Activated T-cell treated with anti-CD3 and anti-CD28 coated beads for 48 hours (primary cell): Measurements from ENCODE around the gene RAB3A.

Experiments
- DNase-seq: peaks from one replicate; pipeline ENCODE4 v3.0.0-alpha.2; 2020; ENCODE audit warnings: low read depth

RAB3A gene

DNA sequence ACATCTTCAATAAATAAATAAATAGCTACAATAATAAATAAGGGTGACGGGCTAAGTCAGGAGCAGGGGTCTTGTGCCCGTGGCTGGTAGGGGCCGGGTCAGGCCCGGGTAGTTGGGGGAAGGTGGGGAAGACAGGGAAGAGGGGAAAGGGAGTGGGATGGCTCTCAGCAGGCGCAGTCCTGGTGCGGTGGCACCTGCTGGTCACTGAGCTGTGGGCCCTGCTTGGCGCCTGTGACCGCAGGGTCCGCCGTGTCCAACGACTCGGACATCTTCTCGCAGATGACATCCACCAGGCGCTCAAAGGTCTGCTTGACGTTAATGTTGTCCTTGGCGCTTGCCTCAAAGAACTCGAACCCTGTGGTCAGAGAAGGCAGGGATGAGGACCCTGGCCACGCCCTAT is 6.5 kb downstream of the RAB3A start:
- no peak for DNase-seq

DNA sequence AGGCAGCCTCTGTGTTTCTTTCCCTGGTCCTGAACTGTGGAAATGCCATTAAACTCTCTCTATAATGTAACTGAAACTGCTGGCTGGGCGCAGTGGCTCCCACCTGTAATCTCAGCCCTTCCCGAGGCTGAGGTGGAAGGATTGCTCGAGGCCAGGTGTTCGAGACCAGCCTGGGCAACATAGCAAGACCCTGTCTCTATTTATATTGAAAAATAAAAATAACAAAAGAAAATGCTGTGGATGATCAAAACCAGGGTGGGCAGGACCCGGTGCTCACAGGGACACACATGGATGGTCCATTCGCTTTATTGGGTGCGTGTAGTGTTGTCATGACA is 7.4 kb downstream of the RAB3A start:
- DNase-seq: no peak

DNA sequence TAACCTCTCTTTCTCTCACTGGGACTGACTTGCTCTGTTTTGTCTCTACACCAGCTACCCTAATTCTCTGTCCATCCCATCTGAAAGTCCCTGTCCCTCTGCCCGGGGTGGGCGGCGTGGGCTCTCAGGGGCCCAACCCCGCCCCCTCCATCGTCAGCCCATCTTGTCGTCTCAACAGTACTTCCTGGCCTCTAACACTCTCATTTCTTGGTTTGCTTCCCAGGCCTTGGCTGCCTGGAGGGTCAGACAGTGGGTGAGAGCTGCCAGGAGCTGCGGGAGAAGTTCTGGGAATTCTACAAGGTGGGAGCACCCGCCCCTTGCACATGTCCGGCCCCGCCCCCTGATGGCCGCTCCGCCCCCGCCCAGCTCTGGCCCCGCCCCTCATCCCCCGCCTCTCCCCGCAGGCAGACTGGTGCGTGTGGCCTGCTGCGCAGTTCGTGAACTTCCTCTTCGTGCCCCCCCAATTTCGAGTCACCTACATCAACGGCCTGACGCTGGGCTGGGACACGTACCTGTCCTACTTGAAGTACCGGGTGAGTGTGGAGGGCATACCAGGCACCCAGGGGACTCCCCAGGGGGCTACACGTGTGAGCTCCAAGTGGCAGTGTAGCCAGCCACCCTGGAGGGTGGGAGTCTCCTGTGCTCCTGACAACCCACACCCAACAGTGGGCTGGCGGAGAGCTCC is 9.1 kb downstream of the RAB3A start:
- DNase-seq: no peak

DNA sequence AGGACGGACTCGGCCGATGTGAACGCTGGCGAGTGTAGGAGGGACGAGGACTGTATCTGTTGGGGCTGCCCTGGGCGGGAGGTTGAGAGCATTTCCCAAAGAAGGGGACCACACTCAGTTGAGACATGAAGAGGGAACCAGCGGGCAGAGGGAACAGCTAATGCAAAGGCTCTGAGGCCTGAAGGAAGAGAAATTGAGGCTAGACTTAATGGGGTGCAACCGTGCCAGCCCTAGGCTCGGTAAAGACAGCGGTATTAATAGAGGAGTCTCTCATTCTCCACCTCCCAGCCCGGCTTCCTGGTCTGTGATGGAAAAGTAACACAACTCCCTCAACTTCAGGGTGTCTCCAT is 9.7 kb downstream of the RAB3A start:
- DNase-seq: no peak

DNA sequence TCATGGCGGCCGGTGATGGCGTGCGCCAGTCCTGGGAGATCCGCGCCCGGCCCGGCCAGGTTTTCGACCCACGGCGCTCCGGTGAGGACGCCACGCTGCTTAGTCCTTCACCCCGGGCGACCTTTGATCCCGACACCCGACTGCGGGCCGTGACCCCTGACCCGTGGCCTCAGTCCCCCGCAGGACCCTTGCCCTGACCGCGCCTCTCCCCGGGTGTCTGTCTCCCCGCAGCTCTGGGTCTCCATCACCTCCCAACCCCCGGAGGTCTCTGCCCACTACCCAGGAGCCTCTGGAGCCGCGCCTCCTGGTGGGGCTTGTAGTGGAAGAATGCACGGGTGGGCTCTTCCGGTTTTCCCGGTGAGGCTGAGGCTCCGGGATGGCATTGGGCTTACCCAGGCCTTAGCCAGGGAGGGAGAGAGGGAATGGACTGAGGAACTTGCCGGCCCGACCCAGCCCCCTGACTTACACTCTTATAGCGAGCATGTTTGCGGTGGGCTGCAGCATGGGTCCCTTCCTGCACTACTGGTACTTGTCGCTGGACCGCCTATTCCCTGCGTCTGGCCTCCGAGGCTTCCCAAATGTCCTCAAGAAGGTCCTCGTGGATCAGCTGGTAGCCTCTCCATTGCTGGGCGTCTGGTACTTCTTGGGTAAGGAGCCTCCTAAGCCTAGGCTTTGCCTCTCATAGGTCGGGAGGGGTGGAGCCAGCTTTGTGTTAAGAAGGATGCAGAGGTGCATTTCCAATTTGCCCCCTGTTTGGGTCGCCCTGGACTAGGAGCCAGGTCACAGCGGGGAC is 10.3 kb downstream of the RAB3A start:
- DNase-seq: no peak

DNA sequence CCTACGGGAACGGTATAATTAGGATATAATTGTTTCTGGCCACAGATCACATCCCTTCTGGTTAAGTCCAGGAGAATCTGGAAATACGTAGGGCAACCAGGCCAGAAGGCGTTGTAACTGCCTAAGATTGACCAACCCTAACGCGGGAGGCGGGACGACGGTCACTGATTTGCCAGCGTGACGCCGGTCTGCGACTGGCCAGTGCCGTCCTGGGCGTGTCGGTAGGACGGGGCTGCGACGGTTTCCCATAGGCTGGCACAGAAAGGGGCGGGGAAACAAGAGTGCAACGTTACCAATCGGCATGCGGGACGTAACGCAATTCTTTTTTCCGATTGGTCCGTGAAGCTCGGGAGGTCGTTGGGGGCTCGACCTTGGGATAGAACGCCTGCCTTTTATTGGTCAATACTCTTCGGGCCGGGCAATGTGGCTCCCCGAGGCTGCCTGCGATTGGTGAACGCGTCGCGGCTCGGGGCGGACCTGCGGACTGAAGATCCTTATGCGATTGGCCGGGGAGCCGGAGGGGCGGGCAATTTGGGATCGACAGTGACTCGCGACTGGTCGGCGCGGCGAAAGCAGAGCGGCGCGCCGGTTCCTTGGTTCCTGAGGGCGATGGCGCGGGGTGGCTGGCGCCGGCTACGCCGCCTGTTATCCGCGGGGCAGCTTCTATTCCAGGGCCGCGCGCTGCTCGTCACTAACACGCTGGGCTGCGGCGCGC is 11.0 kb downstream of the RAB3A start, which contains the start of gene MPV17L2:
Gene MPV17L2, plus strand, starts transcription at position 546 of the 715 bp plus-strand sequence. Its CDS starts 64 bp downstream, at position 610.
- peak; percentile 97 for DNase-seq

DNA sequence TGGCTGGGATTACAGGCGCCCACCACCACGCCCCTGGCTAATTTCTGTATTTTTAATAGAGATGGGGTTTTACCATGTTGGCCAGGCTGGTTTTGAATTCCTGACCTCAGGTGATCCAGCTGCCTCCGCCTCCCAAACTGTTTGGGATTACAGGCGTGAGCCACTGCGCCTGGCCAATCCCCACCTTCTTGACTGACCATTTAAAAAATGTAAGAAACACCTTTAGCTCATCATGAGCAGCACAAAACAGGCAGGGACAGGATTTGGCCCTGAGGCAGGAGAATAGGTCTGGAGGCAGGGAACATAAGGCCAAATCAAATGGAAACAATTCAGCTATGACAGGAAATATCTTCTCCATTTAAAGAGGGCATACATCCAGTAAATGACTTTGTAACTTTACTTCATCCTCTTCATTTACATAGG is 12.2 kb downstream of the RAB3A start:
- no peak for DNase-seq

DNA sequence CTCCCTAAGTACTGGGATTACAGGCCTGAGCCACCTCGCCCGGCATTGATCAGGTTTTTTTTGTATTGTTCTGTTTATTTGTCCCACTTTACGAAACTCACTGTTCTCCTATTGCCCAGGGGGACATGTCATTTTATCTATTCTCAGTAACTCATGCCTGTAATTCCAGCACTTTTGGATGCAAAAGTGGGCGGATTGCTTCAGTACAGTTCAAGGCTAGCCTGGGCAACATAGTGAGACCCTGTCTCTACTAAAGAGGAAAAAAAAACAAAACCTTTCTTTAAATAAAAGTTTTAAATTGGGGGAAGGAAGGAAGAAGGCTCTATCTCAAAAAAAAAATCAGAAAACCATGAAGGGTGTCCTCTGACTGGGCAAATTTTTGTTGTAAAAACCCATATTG is 13.6 kb downstream of the RAB3A start:
- no peak for DNase-seq

DNA sequence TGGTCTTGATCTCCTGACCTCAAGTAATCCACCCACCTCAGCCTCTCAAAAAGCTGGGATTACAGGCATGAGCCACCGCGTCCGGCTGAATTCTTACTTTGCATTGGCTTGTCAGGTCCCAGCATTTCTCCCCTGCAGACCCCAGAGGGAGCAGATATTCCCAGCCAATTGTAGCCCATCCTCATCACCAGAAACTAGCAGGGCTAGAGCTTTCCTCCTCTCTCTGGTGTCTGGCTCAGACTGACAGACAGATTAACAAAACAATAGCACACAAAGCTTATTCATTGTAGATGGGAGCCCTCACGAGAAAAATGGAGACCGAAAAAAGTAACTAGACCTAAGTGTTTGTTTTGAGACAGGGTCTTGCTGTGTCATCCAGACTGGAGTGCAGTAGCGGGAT is 18.3 kb downstream of the RAB3A start:
- no peak for DNase-seq

DNA sequence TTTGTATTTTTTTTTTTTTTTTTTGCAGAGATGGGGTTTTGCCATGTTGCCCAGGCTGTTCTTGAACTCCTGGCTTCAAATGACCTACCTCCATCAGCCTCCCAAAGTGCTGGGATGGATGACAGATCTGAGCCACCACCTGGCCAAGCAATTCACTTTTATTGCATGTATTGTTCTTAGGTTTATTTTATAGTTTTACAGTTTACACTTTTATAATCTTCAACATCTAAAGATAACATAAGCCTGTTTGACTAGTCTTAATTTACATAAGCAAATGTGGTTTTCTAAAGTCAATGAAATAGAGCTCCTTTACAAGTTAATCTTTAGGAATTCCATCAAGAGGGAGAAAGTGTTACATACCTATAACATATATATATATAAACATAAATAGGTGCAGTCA is 20.3 kb downstream of the RAB3A start:
- DNase-seq: no peak

DNA sequence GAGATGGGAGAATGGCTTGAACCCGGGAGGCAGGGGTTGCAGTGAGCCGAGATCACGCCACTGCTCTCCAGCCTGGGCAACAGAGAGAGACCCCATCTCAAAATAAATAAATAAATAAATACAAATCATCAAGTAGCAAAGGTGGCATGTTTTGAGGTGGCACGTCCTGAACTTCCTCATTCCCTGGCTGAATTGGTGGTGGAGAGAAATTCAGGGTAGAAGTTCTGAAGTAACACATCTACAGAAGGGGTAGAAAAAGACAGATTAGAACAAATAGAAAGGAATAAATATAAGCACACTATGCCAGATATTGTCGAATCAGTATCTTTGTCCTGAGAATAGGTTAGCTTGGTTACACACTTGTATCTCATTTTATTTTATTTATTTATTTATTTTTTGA is 23.9 kb downstream of the RAB3A start:
- no peak for DNase-seq

DNA sequence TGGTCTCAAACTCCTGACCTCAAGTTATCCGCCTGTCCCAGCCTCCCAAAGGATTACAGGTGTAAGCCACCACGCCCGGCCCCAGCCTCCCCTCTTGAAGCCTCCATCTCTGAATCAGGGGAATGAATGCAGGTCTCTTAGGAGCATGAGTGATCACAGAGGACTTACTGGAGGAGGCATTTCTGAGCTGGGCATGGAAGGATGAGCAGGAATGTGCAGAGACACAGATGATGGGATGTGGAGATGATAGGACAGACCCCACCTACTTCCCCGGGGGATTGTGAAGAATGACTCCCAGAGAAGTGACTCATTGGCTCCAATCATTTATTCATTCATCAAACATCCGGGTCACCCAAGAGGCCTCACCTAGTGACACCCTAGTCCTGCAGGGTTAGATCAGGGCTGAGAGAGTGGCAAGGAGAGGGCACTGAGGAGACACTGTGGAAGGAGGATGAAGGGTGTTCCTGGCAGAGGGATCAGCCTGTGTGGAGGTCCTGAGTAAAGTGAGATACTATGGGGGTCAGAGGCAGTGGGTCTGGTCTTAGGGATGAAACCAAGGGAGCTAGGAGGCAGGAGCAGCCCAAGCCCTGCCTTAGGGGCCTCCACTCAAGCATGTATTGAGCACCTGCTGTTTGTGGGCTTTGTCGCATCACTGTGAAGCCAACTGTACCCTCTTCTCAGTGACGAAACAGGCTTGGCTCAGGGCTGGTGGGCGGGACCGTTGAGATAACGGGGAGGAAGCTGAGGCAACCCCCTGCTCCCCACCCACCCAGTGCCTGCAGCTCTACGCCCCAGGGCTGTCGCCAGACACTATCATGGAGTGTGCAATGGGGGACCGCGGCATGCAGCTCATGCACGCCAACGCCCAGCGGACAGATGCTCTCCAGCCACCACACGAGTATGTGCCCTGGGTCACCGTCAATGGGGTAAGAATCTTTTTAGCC is 27.2 kb downstream of the RAB3A start:
- no peak for DNase-seq

DNA sequence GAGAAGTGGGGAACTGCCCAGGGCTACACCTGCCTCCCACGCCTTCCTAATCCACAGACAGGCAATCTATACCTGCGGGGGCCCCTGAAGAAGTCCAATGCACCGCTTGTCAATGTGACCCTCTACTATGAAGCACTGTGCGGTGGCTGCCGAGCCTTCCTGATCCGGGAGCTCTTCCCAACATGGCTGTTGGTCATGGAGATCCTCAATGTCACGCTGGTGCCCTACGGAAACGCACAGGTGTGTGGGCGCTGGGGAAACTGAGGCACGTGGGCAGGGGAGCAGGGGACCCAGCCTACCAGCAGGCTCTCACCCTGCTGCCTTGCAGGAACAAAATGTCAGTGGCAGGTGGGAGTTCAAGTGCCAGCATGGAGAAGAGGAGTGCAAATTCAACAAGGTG is 28.9 kb downstream of the RAB3A start:
- DNase-seq: no peak

DNA sequence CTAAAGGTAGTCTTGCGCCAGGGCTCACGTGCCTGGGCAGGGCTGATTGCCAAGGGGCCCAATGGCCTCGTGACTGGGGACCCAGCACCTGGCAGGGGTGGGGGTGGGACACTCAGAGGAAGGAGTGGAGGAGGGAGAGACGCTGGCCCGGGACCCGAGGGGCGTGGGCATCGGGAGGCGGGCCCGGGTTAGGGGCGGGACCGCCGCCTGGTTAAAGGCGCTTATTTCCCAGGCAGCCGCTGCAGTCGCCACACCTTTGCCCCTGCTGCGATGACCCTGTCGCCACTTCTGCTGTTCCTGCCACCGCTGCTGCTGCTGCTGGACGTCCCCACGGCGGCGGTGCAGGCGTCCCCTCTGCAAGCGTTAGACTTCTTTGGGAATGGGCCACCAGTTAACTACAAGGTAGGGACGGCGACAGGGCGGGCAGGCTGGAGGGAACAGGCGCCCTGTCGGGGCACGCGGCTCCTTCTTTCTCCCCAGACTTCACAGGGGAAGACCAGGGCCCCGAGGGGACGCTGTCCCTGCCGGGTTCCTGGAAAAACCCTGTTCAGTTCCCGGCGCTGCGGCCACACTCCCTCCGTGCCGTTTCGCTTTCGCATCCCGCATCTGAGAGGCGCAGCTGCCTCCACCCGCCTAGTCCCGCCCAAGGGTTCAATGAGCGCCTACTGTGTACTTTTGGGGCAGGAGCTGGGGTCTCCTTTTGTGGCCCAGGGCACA is 30.1 kb downstream of the RAB3A start, which contains the start of gene IFI30:
Gene IFI30, plus strand, starts transcription at position 242 of the 717 bp plus-strand sequence. Its CDS starts 29 bp downstream, at position 271.
- peak; percentile 60 for DNase-seq

DNA sequence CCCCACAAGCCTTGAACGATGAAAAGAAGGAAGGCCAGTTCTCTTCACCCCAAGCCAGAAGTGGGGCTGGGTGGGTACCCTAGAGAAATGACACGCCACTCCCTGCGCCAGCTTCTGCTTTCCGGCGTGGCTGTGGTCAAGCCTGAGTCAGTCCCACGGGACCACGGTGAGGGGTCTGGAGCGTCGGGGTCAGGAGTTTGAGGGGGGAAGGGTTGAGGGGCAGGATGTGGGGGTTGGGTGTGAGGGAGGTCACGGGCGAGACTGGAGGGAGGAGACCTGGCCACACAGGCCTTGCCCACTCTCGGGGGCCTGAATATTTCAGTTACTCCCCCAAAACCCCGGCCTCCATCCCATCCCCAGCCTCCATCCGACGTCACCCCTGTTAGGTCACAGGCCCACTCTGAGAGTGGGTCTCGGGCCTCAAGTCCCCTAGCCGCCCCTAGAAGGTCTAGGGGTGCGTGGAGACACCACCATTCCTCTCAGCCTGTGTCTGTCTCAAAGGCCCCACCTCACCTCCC is 30.7 kb downstream of the RAB3A start:
- DNase-seq: no peak

DNA sequence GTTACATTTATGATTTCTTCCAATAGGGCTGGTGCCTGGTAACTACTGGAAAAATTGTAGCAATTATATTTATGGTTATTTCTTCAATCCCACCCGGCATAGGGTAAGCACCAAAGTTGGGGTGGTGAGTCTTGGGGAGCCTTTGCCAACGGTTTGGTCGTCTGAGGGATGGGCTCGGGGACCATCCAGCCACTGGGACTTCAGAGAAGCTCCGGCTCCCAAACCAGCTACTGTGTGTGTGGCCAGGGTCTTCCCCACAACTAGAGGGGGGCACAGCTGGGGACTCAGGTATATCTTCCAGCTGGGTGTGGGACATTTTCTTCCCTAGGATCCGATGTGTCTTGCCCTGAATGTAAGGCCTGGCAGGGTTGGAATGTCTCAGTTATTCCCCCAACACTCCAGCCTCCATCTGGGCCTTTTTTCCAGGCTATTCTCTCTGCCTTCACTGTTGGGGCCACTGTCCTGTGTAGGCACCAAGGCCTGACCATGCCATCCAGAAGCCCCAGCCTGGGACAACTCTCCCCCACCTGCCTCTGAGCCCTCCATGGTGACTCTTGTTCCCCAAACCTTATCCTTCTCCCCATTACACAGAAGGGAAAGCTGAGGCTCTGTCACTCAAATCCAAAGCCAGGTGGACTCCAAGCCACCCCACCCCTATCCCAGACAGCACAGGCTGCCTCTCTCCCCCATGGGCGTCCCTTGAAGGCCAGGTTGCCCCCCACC is 31.4 kb downstream of the RAB3A start:
- no peak for DNase-seq

DNA sequence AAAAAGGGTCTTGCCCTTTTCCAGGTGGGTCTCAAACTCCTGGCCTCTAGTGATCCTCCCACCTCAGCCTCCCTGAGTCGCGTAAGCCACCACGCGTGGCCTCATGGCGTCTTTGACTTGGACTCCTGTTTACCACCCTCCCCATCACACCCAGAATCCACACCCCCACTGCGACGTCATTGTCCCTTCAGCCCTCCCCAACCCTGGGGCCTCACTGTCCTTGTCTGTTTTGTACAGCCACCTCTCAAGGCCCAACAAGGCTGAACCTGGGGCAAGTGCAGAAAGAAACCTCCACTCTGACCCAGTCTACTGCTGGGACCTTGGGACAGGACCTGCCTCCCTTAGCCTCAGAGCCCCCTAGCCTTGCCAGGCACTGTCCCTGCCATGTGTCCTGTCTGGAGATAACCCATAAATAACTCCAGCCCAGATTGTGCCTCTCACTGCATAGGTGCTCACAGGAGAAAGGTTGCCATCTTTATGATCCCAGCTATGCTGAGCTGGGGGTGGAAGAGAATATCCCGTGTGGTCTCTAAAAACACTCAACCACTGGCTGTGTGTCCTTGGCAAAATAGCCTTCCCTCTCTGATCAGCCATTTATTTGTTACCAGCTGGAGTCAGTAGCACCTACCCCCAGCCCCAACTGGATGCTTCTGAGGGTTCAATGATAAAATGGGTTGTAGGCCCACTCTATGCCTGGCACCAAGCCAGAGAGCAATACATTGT is 32.1 kb downstream of the RAB3A start:
- no peak for DNase-seq

DNA sequence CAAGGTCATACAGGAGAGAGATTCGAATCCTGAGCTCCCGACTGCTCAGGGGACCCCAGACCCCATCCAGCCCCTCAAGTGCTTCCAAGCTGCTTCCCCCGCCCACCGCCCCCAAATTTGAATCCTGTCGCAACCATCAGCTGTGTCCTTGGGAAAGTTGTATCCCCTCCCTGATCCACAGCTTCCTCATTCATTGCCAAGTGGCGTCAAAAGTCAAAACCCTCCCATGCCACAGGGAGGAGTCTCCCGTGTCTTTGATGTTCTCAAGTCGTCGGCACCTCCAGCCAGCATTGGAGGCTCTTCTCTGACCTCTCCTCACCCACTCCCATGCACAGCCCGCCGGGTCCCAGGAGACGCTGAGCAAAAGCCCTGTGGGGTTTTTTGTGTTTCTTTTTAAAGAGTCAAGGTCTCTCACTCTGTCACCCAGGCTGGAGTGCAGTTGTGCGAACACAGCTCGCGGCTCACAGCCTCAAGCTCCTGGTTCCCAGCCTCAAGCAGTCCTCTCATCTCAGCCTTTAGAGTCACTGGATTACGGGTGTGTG is 33.1 kb downstream of the RAB3A start:
- no peak for DNase-seq

DNA sequence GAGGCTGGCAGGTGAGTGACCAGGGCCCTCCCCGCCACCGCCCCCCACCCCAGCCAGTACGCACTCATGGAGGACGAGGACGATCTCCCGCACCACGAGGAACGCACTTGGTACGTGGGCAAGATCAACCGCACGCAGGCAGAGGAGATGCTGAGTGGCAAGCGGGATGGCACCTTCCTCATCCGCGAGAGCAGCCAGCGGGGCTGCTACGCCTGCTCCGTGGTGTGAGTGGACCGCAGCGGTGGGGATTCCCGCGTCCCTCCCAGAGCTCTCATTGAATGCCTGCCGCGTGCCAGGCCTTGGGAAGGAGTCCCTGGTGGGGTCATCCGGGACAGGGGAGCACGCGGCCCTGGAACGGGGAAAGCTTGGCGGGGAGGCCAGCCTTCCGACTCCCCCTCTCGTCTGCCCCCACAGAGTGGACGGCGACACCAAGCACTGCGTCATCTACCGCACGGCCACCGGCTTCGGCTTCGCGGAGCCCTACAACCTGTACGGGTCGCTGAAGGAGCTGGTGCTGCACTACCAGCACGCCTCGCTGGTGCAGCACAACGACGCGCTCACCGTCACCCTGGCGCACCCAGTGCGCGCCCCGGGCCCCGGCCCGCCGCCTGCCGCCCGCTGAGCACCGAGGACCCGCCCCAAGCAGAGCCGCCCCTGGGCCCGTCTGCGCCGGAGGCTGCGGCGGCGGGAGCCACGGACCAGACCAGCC is 35.0 kb downstream of the RAB3A start:
- DNase-seq: no peak
